Neural cell (in vitro differentiated cells): ENCODE data around the gene ME1. TPM values are rescaled to one million over a fixed set of nuclear protein-coding genes. Genes with fewer than 3 reads are reported as not detected.
"Not testable (repeated sequence)": the region's sequence is repeated elsewhere in the genome, so short reads cannot be mapped to it uniquely, and the experiment has no call there.

Experiments
- H2AFZ ChIP-seq: fragments of 200-600, 300-800 bp; sonication (generic), shearing (Covaris generic); 2 replicates; pipeline ENCODE4 v1.6.0; 2014; ENCODE audit warnings: low read depth, mild to moderate bottlenecking, antibody characterized with exemption, low read length, moderate library complexity
- H3F3A ChIP-seq: fragments of 200-600 bp; shearing (Covaris generic); 2 replicates; pipeline ENCODE4 v1.6.1; 2016; ENCODE audit warnings: mild to moderate bottlenecking, moderate library complexity, mixed read lengths, antibody characterized with exemption, low read length; ENCODE audit not compliant: insufficient read depth, poor library complexity, severe bottlenecking
- H3K27ac ChIP-seq: fragments of 200-600, 300-800 bp; sonication (generic), shearing (Covaris generic); 2 replicates; pipeline ENCODE4 v1.5.1; 2014; ENCODE audit warnings: mild to moderate bottlenecking, low read length, moderate library complexity
- H3K27me3 ChIP-seq: fragments of 300-800, 200-600 bp; sonication (generic), shearing (Covaris generic); 2 replicates; pipeline ENCODE4 v1.6.0; 2014; ENCODE audit warnings: mild to moderate bottlenecking, low read depth, low read length, moderate library complexity; ENCODE audit not compliant: insufficient read depth
- H3K36me3 ChIP-seq: fragments of 300-800, 200-600 bp; sonication (generic), shearing (Covaris generic); 2 replicates; pipeline ENCODE4 v1.5.1; 2014; ENCODE audit warnings: mild to moderate bottlenecking, antibody characterized with exemption, low read length, moderate library complexity; ENCODE audit not compliant: insufficient read depth
- H3K4me2 ChIP-seq: fragments of 300-800, 200-600 bp; sonication (generic), shearing (Covaris generic); 2 replicates; pipeline ENCODE4 v1.6.0; 2014; ENCODE audit warnings: mild to moderate bottlenecking, low read length
- H3K4me3 ChIP-seq: fragments of 300-800, 200-600 bp; sonication (generic), shearing (Covaris generic); 2 replicates; pipeline ENCODE4 v1.5.1; 2014; ENCODE audit warnings: mild to moderate bottlenecking, low read length, moderate library complexity
- H3K79me2 ChIP-seq: fragments of 200-600 bp; shearing (Covaris generic); replicated peaks from 2 replicates; pipeline ENCODE4 v1.6.0; 2014; ENCODE audit warnings: mild to moderate bottlenecking, low read length, moderate library complexity; ENCODE audit not compliant: insufficient read depth
- H3K9ac ChIP-seq: fragments of 300-800, 200-600 bp; sonication (generic), shearing (Covaris generic); 2 replicates; pipeline ENCODE4 v1.6.1; 2016; ENCODE audit warnings: mild to moderate bottlenecking, low read length, mixed read lengths
- H3K9me2 ChIP-seq: fragments of 200-600 bp; shearing (Covaris generic); 2 replicates; pipeline ENCODE4 v1.6.1; 2016; ENCODE audit warnings: mild to moderate bottlenecking, low read length, mixed read lengths; ENCODE audit not compliant: insufficient read depth
- H3K9me3 ChIP-seq: fragments of 200-600, 300-800 bp; sonication (generic), shearing (Covaris generic); 2 replicates; pipeline ENCODE4 v1.6.1; 2016; ENCODE audit warnings: mild to moderate bottlenecking, mixed run types, low read length, moderate library complexity, mixed read lengths
- H4K20me1 ChIP-seq: fragments of 200-600 bp; shearing (Covaris generic); 2 replicates; pipeline ENCODE4 v1.6.1; 2016; ENCODE audit warnings: mild to moderate bottlenecking, mixed run types; ENCODE audit not compliant: insufficient read depth
- EP300 ChIP-seq: fragments of 450-650 bp; conservative IDR thresholded peaks from 2 replicates; pipeline ENCODE4 v1.6.1; 2014; ENCODE audit warnings: antibody characterized with exemption, mild to moderate bottlenecking, moderate library complexity; ENCODE audit not compliant: poor library complexity, severe bottlenecking
- EZH2 ChIP-seq: fragments of 200-600, 300-800 bp; shearing (Covaris generic), sonication (generic); IDR thresholded peaks from 2 replicates; pipeline ENCODE4 v1.6.1; 2014; ENCODE audit warnings: antibody characterized with exemption, low read length, borderline replicate concordance, mild to moderate bottlenecking; ENCODE audit not compliant: insufficient read depth, poor library complexity, severe bottlenecking
- MXI1 ChIP-seq: fragments of 450-650 bp; conservative IDR thresholded peaks from 2 replicates; pipeline ENCODE4 v1.6.1; 2014; ENCODE audit warnings: antibody characterized with exemption, mild to moderate bottlenecking; ENCODE audit not compliant: poor library complexity, severe bottlenecking
- POLR2AphosphoS5 ChIP-seq: IDR thresholded peaks from 2 replicates; pipeline ENCODE4 v1.6.1; 2012
- RAD21 ChIP-seq: fragments of 450-650 bp; conservative IDR thresholded peaks from 2 replicates; pipeline ENCODE4 v1.6.1; 2014; ENCODE audit warnings: antibody characterized with exemption, mild to moderate bottlenecking, moderate library complexity
- REST ChIP-seq: IDR thresholded peaks from 2 replicates; pipeline ENCODE4 v1.6.1; 2012; ENCODE audit warnings: borderline replicate concordance
- SMC3 ChIP-seq: fragments of 450-650 bp; conservative IDR thresholded peaks from 2 replicates; pipeline ENCODE4 v1.6.1; 2014; ENCODE audit warnings: antibody characterized with exemption, mild to moderate bottlenecking, moderate library complexity; ENCODE audit not compliant: poor library complexity
- TAF1 ChIP-seq: IDR thresholded peaks from 2 replicates; pipeline ENCODE4 v1.6.1; 2012; ENCODE audit warnings: low read depth
- polyA plus RNA-seq: library from polyadenylated mRNA; depleted of rRNA; stranded (reverse); fragments of >200 nt; gene quantifications from 2 replicates; pipeline ENCODE4 v1.2.3, GENCODE V29; 2014
- TF ChIP-seq, protein P1 (sequence below): fragments of 450-650 bp; IDR thresholded peaks from 2 replicates; pipeline ENCODE4 v1.5.1; 2014; ENCODE audit warnings: antibody characterized with exemption, mild to moderate bottlenecking, moderate library complexity; ENCODE audit not compliant: poor library complexity, severe bottlenecking

Gene ME1
- polyA plus RNA-seq, 1 donor from 2014 or later, result 0.09 TPM

- H3K79me2 ChIP-seq, result no peaks in the 10 kb centered on the region
- H3K9me3 ChIP-seq, result no peaks in the 10 kb centered on the region
- no peaks in the 10 kb centered on the region for H3F3A ChIP-seq
- no peaks in the 10 kb centered on the region for H3K36me3 ChIP-seq
- no peaks in the 10 kb centered on the region for H3K9me2 ChIP-seq
- no peaks in the 10 kb centered on the region for H3K27me3 ChIP-seq
- no peak for TF ChIP-seq MXI1
- TF ChIP-seq EP300, result no peak
- TF ChIP-seq RAD21, result no peak
- no peak for TF ChIP-seq REST
- TF ChIP-seq TAF1, result no peak
- TF ChIP-seq, protein P1, sequence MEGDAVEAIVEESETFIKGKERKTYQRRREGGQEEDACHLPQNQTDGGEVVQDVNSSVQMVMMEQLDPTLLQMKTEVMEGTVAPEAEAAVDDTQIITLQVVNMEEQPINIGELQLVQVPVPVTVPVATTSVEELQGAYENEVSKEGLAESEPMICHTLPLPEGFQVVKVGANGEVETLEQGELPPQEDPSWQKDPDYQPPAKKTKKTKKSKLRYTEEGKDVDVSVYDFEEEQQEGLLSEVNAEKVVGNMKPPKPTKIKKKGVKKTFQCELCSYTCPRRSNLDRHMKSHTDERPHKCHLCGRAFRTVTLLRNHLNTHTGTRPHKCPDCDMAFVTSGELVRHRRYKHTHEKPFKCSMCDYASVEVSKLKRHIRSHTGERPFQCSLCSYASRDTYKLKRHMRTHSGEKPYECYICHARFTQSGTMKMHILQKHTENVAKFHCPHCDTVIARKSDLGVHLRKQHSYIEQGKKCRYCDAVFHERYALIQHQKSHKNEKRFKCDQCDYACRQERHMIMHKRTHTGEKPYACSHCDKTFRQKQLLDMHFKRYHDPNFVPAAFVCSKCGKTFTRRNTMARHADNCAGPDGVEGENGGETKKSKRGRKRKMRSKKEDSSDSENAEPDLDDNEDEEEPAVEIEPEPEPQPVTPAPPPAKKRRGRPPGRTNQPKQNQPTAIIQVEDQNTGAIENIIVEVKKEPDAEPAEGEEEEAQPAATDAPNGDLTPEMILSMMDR, result no peak
- no peak for TF ChIP-seq SMC3
- TF ChIP-seq EZH2, result no peak
- no peak for TF ChIP-seq POLR2AphosphoS5
- no peaks in the 10 kb centered on the region for H4K20me1 ChIP-seq
- H3K9ac ChIP-seq, result no peak overlapping the region
- H2AFZ ChIP-seq, result no peak overlapping the region
- no peak overlapping the region for H3K4me2 ChIP-seq
- H3K27ac ChIP-seq, result no peak overlapping the region
- H3K4me3 ChIP-seq, result no peak overlapping the region
Measured at GRCh38 chr6:83459663-83460062, 28.8 kb upstream of the ME1 start.

DNA sequence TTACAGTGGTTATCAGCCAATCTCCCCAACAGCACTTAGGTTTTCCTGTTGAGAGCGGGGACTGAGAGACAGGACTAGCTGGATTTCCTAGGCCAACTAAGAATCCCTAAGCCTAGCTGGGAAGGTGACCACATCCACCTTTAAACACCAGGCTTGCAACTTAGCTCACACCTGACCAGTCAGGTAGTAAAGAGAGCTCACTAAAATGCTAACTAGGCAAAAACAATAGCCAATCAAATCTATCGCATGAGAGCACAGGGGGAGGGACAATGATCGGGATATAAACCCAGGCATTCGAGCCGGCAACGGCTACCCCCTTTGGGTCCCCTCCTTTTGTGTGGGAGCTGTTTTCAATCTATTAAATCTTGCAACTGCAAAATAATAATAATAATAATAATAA, 19.2 kb upstream of the ME1 start:
- H3K36me3 ChIP-seq, H3F3A ChIP-seq, H3K27ac ChIP-seq, H4K20me1 ChIP-seq, H3K9ac ChIP-seq, H2AFZ ChIP-seq, H3K9me2 ChIP-seq, H3K79me2 ChIP-seq, H3K4me2 ChIP-seq, H3K4me3 ChIP-seq, H3K9me3 ChIP-seq, H3K27me3 ChIP-seq: not testable (repeated sequence)

GRCh38 chr6:83444086-83444699, 13.3 kb upstream of the ME1 start:
- not testable (repeated sequence) for H3K9me2 ChIP-seq, H2AFZ ChIP-seq, H4K20me1 ChIP-seq, H3K9me3 ChIP-seq, H3K36me3 ChIP-seq, H3K4me3 ChIP-seq, H3K9ac ChIP-seq, H3K4me2 ChIP-seq, H3K27me3 ChIP-seq, H3K79me2 ChIP-seq, H3F3A ChIP-seq, H3K27ac ChIP-seq
